ENCODE results near the gene YPEL4. TPM values are rescaled to one million over a fixed set of nuclear protein-coding genes. Genes with fewer than 3 reads are reported as not detected.

Gene YPEL4
- polyA plus RNA-seq, 1 experiment, result 1.1 TPM

- no peak for TF ChIP-seq CTCF (IDR thresholded peaks at IDR 0.05; ENCODE audit: low read depth, low read length)
Measured at GRCh38 chr11:57610170-57610569, 39.5 kb downstream of the YPEL4 start.

GRCh38 chr11:57605028-57605420 lies 44.7 kb downstream of the YPEL4 start:
- CTCF ChIA-PET, result interaction anchor here (0.6 to 1.5 kb wide), 5 partner anchors 36 to 1605 kb away, joined by 3 to 4 read pairs (median 3); partner anchors contain the start of gene UBE2L6
- DNase-seq (ENCODE audit: low read depth, low spot score), result no peak
- Histone ChIP-seq H3K27me3 (ENCODE audit: control insufficient read depth, insufficient read depth, low read length) (peaks cover 10% of the 10 kb centered on the region), H3K4me3 (ENCODE audit: low read depth, low read length) (no peak overlapping the region), H3K9me3 (ENCODE audit: control insufficient read depth, insufficient read depth, low read length) (no peaks in the 10 kb centered on the region), H3K27ac (ENCODE audit: low read depth, low read length) (no peak overlapping the region)
- POLR2A ChIA-PET, result interaction anchor here (0.7 kb wide), 2 partner anchors 205 to 987 kb away, joined by 4 to 10 read pairs; no protein-coding TSS in a partner anchor
- TF ChIP-seq CTCF (IDR thresholded peaks at IDR 0.05; ENCODE audit: low read depth, low read length), result no peak

More at GRCh38 chr11:57610170-57610569, 39.5 kb downstream of the YPEL4 start:
- DNase-seq (ENCODE audit: low read depth, low spot score), result no peak
- Histone ChIP-seq H3K4me3 (ENCODE audit: low read depth, low read length) (no peak overlapping the region), H3K9me3 (ENCODE audit: control insufficient read depth, insufficient read depth, low read length) (no peaks in the 10 kb centered on the region), H3K27me3 (ENCODE audit: control insufficient read depth, insufficient read depth, low read length) (peaks cover 12% of the 10 kb centered on the region), H3K27ac (ENCODE audit: low read depth, low read length) (no peak overlapping the region)
- ChIA-PET CTCF (no interaction called here), POLR2A (no interaction called here)

- peaks cover 10% of the 10 kb centered on the region for H3K27me3 ChIP-seq (ENCODE audit: control insufficient read depth, insufficient read depth, low read length)
- no peak for DNase-seq (ENCODE audit: low read depth, low spot score)
- H3K9me3 ChIP-seq (ENCODE audit: control insufficient read depth, insufficient read depth, low read length), result no peaks in the 10 kb centered on the region
- ChIA-PET POLR2A (interaction anchor here (0.5 kb wide), 1 partner anchor 48 kb away, joined by 4 read pairs; no protein-coding TSS in a partner anchor), CTCF (interaction anchor here (0.6 to 1.5 kb wide), 6 partner anchors 37 to 1605 kb away, joined by 3 to 4 read pairs (median 4); partner anchors contain the start of gene UBE2L6)
- H3K27ac ChIP-seq (ENCODE audit: low read depth, low read length), result no peak overlapping the region
- no peak for TF ChIP-seq CTCF (IDR thresholded peaks at IDR 0.05; ENCODE audit: low read depth, low read length)
- no peak overlapping the region for H3K4me3 ChIP-seq (ENCODE audit: low read depth, low read length)
Measured at GRCh38 chr11:57604296-57605027, 45.2 kb downstream of the YPEL4 start.

DNA sequence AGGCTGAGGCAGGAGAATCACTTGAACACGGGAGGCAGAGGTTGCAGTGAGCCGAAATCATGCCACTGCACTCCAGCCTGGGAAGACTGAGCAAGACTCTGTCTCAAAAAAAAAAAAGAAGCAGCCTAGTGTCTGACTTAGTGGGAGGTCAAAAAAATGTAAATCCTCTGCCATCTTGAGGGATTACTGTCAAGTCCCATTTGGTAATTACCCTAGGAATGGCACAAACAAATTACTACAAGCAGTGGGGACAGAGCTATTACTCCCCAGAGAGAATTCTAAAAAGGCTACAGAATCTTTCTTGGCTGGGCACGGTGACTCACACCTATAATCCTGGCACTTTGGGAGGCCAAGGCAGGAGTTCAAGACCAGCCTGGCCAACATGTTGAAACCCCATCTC lies 48.4 kb downstream of the YPEL4 start:
- DNase-seq (ENCODE audit: low read depth, low spot score), result no peak
- Histone ChIP-seq H3K27me3 (ENCODE audit: control insufficient read depth, insufficient read depth, low read length) (peaks cover 16% of the 10 kb centered on the region), H3K4me3 (ENCODE audit: low read depth, low read length) (no peak overlapping the region), H3K27ac (ENCODE audit: low read depth, low read length) (no peak overlapping the region), H3K9me3 (ENCODE audit: control insufficient read depth, insufficient read depth, low read length) (no peaks in the 10 kb centered on the region)
- CTCF ChIA-PET, result no interaction called here
- POLR2A ChIA-PET, result no interaction called here
- no peak for TF ChIP-seq CTCF (IDR thresholded peaks at IDR 0.05; ENCODE audit: low read depth, low read length)

DNA sequence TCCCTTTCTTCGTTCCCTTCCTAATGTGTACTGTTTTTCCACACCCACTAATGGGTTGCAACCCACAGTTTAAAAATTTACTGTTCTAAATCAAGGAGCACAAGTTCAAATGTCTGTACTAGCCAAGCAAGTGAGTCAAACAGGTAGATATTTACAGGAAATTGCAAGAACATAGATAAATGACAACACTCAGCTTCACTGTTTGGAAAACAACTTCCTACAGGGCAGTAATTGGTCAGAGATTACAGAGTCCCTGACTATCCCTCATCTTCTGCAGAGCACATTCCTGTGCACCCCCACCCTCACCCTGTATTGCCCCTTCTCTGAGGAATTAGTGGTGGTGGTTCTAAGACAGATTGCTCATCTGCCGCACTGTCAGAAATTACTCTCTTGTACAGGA lies 50.3 kb downstream of the YPEL4 start:
- no peak overlapping the region for H3K27ac ChIP-seq (ENCODE audit: low read depth, low read length)
- no peak overlapping the region for H3K4me3 ChIP-seq (ENCODE audit: low read depth, low read length)
- no peak for TF ChIP-seq CTCF (IDR thresholded peaks at IDR 0.05; ENCODE audit: low read depth, low read length)
- CTCF ChIA-PET, result interaction anchor here (2.2 to 4.5 kb wide), 2 partner anchors 31 to 41 kb away, joined by 16 to 33 read pairs; partner anchors contain the start of gene UBE2L6
- H3K9me3 ChIP-seq (ENCODE audit: control insufficient read depth, insufficient read depth, low read length), result no peaks in the 10 kb centered on the region
- H3K27me3 ChIP-seq (ENCODE audit: control insufficient read depth, insufficient read depth, low read length), result peaks cover 11% of the 10 kb centered on the region
- POLR2A ChIA-PET, result no interaction called here
- no peak for DNase-seq (ENCODE audit: low read depth, low spot score)
